Kidney (tissue), 14 donors: ENCODE results near the gene NRCAM. TPM values are rescaled to one million over a fixed set of nuclear protein-coding genes. Genes with fewer than 3 reads are reported as not detected.

Experiments
- DNase-seq, 5 donors: peaks; one replicate each; pipeline ENCODE4 v3.0.0-alpha.2; 2013 to 2020
- FAIRE-seq: peaks from 2 replicates; lab custom pipeline; 2012; peaks lifted over from hg19 to GRCh38; lab: Jason Lieb, UNC
- H3K27ac ChIP-seq, 2 donors: one replicate each; pipeline ENCODE4 v1.7.0; 2013; ENCODE audit warnings: low read depth in 2 of 2, low read length in 2 of 2, inconsistent platforms in 1 of 2
- H3K27me3 ChIP-seq: one replicate; pipeline ENCODE4 v1.7.1; 2013; ENCODE audit warnings: low read length, inconsistent platforms; ENCODE audit not compliant: control insufficient read depth, insufficient read depth
- H3K36me3 ChIP-seq, 3 donors: one replicate each; pipeline versions ENCODE4 v1.7.0 to v1.7.1; 2013; ENCODE audit warnings: low read length in 3 of 3, control low read depth in 1 of 3, inconsistent platforms in 1 of 3; ENCODE audit not compliant: insufficient read depth in 3 of 3, control insufficient read depth in 2 of 3
- H3K4me1 ChIP-seq, 3 donors: one replicate each; pipeline versions ENCODE4 v1.7.0 to v1.7.1; 2013; ENCODE audit warnings: low read length in 3 of 3, inconsistent platforms in 1 of 3, low read depth in 1 of 3; ENCODE audit not compliant: control insufficient read depth in 2 of 3, insufficient read depth in 2 of 3
- H3K4me3 ChIP-seq, 3 donors: one replicate each; pipeline versions ENCODE4 v1.7.0 to v1.8.1; 2013; ENCODE audit warnings: low read length in 3 of 3, control low read depth in 1 of 3, inconsistent platforms in 1 of 3
- H3K9ac ChIP-seq, 3 donors: one replicate each; pipeline versions ENCODE4 v1.7.0 to v1.7.1; 2013; ENCODE audit warnings: low read length in 3 of 3, control low read depth in 1 of 3, inconsistent platforms in 1 of 3
- H3K9me3 ChIP-seq, 3 donors: one replicate each; pipeline versions ENCODE4 v1.7.0 to v1.7.1; 2013; ENCODE audit warnings: low read length in 3 of 3, control low read depth in 1 of 3, inconsistent platforms in 1 of 3; ENCODE audit not compliant: control insufficient read depth in 2 of 3, insufficient read depth in 1 of 3
- intact Hi-C: fragments of 100-400 bp; cut with DNase I; formaldehyde crosslinking; loops from one replicate; pipeline ENCODE4 v1.11.1; 2022
- polyA plus RNA-seq: library from polyadenylated mRNA; stranded (reverse); fragments of 350-450 nt; fragmentation: Illumina TruSeq; extraction: RNeasy Lipid Tissue Mini Kit (QIAGEN cat#74804); gene quantifications from one replicate; pipeline ENCODE4 v1.2.3, GENCODE V29; 2014; ENCODE audit warnings: low read depth, low replicate concordance; ENCODE audit not compliant: insufficient read depth
- total RNA-seq: library from RNA; stranded (reverse); fragmentation: NEBNext Ultra II Directional; extraction: Animal tissue kit (Norgen Biotek cat#: 25700); gene quantifications from one replicate; pipeline ENCODE4 v1.2.1, GENCODE V29; 2021
- TF ChIP-seq, protein P1 (sequence below): IDR thresholded peaks from 3 replicates; pipeline ENCODE4 v1.5.1; 2012; ENCODE audit warnings: mild to moderate bottlenecking, moderate library complexity, borderline replicate concordance; ENCODE audit not compliant: insufficient read depth; ENCODE audit errors: extremely low read depth
- donor health status: control.
- donor health status: control.
- donor health status: control.
- donor health status: control.
- donor health status: control.
- donor health status: DM: yes; HTN: yes; CAD: no.
- donor health status: Normal renal cell carcinoma (clear cell type).

Gene NRCAM
- total and polyA plus RNA-seq, 2 donors from 2014 or later: 16.8 to 20.6 TPM

DNA sequence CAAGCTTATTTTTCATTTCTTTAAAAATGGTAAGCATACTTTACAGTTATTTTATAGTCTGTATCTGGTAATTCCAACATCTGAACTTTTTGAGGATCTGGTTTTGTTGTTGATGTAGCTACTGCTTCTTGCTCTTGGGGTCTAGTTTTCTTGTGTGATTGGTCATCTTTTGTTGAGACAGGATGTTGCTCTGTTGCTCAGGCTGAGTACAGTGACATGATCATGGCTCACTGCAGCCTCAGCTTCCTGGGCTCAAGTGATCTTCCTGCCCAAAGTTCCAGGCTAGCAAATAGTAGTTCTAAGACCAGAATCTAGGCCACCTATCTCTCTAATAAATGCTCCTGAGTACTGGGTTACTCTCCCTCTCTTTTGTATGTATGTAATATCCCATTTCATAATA lies 75.7 kb downstream of the NRCAM start:
- no peak overlapping the region for H3K4me3 ChIP-seq
- no peak overlapping the region for H3K9ac ChIP-seq
- no peaks in the 10 kb centered on the region for H3K4me1 ChIP-seq
- no peak overlapping the region for H3K27ac ChIP-seq
- intact Hi-C loops: no loop called here
- TF ChIP-seq, protein P1, sequence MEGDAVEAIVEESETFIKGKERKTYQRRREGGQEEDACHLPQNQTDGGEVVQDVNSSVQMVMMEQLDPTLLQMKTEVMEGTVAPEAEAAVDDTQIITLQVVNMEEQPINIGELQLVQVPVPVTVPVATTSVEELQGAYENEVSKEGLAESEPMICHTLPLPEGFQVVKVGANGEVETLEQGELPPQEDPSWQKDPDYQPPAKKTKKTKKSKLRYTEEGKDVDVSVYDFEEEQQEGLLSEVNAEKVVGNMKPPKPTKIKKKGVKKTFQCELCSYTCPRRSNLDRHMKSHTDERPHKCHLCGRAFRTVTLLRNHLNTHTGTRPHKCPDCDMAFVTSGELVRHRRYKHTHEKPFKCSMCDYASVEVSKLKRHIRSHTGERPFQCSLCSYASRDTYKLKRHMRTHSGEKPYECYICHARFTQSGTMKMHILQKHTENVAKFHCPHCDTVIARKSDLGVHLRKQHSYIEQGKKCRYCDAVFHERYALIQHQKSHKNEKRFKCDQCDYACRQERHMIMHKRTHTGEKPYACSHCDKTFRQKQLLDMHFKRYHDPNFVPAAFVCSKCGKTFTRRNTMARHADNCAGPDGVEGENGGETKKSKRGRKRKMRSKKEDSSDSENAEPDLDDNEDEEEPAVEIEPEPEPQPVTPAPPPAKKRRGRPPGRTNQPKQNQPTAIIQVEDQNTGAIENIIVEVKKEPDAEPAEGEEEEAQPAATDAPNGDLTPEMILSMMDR: no peak
- FAIRE-seq (no peak), DNase-seq (no peak)
- no peaks in the 10 kb centered on the region for H3K36me3 ChIP-seq
- H3K27me3 ChIP-seq: no peaks in the 10 kb centered on the region
- H3K9me3 ChIP-seq: no peaks in the 10 kb centered on the region

- FAIRE-seq: no peak
- TF ChIP-seq, protein P1: no peak
- H3K4me1 ChIP-seq: no peaks in the 10 kb centered on the region
- H3K27ac ChIP-seq: no peak overlapping the region
- no peak overlapping the region for H3K4me3 ChIP-seq
- no peaks in the 10 kb centered on the region for H3K36me3 ChIP-seq
- H3K9ac ChIP-seq: no peak overlapping the region
- no peak for DNase-seq
- no peaks in the 10 kb centered on the region for H3K9me3 ChIP-seq
- intact Hi-C loops: no loop called here
- no peaks in the 10 kb centered on the region for H3K27me3 ChIP-seq
These were observed 80.0 kb downstream of the NRCAM start for GRCh38 chr7:108376206-108376605.

DNA sequence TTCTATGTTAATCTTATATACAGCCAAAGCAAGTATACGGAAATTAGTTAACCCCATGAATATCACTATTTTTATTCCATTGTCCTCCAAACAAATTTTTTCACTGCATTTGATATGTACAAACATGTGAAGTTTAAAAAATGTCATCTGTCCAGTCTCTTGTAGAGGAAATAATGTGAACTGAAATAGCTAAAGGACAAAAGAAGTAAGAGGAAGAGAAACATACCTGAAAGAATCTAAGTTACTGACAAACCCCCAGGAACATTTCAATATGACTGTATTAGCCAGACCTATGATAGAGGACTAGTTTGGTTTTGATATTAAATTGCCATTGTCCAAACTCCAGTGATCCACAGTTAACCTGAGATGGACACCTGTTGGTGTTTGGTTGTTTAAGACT lies 80.6 kb downstream of the NRCAM start:
- TF ChIP-seq, protein P1: no peak
- FAIRE-seq (no peak), DNase-seq (no peak)
- Histone ChIP-seq H3K27me3 (no peaks in the 10 kb centered on the region), H3K36me3 (no peaks in the 10 kb centered on the region), H3K4me3 (no peak overlapping the region), H3K27ac (no peak overlapping the region), H3K4me1 (no peaks in the 10 kb centered on the region), H3K9me3 (no peaks in the 10 kb centered on the region), H3K9ac (no peak overlapping the region)
- intact Hi-C loops: no loop called here

DNA sequence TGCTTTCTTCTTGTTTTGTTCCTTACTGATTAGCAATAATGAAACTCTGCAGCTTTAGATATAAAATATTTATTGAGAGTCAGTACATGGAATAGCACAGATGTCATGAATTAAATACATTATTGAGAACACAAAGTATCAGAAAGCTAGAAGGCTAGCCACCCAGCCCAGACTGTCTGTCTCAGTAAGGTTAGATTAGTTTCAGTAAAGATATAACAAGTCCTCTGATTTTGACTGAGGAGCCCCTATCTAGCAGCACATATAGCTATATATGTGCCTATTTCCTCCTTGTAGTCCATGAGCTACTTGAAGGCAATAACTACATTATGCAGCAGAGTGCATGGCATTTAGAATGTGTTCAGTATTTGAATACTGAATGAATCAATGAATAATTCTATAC lies 81.3 kb downstream of the NRCAM start:
- Histone ChIP-seq H3K27ac (no peak overlapping the region), H3K36me3 (no peaks in the 10 kb centered on the region), H3K4me1 (no peaks in the 10 kb centered on the region), H3K9me3 (no peaks in the 10 kb centered on the region), H3K27me3 (no peaks in the 10 kb centered on the region), H3K4me3 (no peak overlapping the region), H3K9ac (no peak overlapping the region)
- TF ChIP-seq, protein P1: no peak
- DNase-seq: no peak
- intact Hi-C loops: no loop called here
- FAIRE-seq: no peak
